Stimulated activated CD8-positive, alpha-beta memory T cell treated with anti-CD3 and anti-CD28 coated beads, Interleukin-15, amount 100 ng/mL, for 4 hours (primary cell): ENCODE results near the gene TRIM56.
"Not testable (repeated sequence)": the region's sequence is repeated elsewhere in the genome, so short reads cannot be mapped to it uniquely, and the experiment has no call there.

Experiments used
- DNase-seq, 2 donors: peaks; one replicate each; pipeline ENCODE4 v3.0.0-alpha.2; 2020; ENCODE audit warnings: low read depth in 2 of 2

The TRIM56 gene, protein sequence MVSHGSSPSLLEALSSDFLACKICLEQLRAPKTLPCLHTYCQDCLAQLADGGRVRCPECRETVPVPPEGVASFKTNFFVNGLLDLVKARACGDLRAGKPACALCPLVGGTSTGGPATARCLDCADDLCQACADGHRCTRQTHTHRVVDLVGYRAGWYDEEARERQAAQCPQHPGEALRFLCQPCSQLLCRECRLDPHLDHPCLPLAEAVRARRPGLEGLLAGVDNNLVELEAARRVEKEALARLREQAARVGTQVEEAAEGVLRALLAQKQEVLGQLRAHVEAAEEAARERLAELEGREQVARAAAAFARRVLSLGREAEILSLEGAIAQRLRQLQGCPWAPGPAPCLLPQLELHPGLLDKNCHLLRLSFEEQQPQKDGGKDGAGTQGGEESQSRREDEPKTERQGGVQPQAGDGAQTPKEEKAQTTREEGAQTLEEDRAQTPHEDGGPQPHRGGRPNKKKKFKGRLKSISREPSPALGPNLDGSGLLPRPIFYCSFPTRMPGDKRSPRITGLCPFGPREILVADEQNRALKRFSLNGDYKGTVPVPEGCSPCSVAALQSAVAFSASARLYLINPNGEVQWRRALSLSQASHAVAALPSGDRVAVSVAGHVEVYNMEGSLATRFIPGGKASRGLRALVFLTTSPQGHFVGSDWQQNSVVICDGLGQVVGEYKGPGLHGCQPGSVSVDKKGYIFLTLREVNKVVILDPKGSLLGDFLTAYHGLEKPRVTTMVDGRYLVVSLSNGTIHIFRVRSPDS

DNA sequence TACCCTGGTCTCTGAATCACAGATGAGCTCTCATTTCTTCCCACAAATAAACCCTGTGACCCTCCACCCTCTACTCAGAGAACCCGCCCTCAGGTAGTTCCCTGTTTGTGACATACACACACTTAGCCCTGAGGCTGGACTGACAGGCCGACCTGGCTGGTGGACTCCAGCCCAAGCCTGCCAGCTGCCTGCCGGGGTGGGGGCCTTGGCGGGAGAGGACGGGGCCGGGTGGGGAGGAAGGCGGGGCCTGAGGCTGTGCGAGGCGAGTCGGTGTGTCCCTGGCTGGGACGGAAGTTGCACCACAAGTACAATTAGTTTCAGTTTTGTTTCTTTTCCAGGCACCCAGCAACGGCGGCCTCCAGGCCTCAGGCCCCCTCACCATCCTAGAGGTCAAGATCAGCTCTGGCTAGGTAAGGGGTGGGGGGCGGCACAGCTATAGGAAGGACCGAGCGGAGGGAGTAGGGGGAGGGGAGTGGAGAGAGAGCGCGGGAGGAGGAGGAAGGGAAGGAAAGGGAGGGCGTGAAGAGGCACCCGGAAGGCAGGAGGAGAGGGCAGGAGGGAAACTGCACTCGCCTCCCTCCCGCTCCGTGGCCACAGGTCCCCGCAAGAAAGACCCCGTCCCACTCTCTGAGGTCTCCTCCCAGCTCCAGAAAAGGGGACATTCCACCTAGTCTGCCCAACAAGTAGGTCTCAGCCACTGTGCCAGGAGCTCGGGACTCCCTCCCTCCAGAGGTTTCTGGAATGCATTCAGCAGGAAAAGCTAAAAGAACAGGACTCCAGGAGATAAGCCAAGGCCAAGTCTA, at the start of gene TRIM56:
Gene TRIM56 (plus strand): TSS at position 320 of the 803 bp plus-strand sequence. CDS start 1,832 bp downstream, outside the sequence.
- DNase-seq, result peak; percentile 60 to 63

DNA sequence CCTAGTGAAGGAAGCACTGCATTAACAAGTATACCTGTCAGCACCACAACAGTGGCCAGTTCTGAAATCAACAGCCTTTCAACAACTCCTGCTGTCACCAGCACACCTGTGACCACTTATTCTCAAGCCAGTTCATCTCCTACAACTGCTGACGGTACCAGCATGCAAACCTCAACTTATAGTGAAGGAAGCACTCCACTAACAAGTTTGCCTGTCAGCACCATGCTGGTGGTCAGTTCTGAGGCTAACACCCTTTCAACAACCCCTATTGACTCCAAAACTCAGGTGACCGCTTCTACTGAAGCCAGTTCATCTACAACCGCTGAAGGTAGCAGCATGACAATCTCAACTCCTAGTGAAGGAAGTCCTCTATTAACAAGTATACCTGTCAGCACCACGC, 49.3 kb upstream of the TRIM56 start:
- no peak for DNase-seq

DNA sequence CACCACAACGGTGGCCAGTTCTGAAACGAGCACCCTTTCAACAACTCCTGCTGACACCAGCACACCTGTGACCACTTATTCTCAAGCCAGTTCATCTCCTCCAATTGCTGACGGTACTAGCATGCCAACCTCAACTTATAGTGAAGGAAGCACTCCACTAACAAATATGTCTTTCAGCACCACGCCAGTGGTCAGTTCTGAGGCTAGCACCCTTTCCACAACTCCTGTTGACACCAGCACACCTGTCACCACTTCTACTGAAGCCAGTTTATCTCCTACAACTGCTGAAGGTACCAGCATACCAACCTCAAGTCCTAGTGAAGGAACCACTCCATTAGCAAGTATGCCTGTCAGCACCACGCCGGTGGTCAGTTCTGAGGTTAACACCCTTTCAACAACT, 44.0 kb upstream of the TRIM56 start:
- not testable (repeated sequence) for DNase-seq

- DNase-seq, result no peak
Measured at GRCh38 chr7:101058355-101058754, 26.9 kb upstream of the TRIM56 start.

- no peak for DNase-seq
Measured at GRCh38 chr7:101059620-101059942, 25.7 kb upstream of the TRIM56 start.

DNA sequence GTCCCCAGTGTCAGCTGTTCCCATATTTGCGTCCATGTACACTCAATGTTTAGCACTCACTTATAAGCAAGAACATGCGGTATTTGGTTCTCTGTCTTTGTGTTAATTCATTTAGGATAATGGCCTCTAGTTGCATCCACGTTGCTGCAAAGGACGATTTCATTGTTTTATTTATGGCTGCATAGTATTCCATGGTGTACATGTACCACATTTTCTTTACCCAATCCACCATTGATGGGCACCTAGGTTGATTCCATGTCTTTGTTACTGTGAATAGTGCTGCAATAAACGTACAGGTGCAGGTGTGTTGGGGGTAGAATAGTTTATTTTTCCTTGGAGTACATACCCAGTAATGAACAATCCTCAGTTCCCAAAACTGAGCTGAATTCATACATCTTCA, 24.3 kb upstream of the TRIM56 start:
- DNase-seq, result no peak

DNA sequence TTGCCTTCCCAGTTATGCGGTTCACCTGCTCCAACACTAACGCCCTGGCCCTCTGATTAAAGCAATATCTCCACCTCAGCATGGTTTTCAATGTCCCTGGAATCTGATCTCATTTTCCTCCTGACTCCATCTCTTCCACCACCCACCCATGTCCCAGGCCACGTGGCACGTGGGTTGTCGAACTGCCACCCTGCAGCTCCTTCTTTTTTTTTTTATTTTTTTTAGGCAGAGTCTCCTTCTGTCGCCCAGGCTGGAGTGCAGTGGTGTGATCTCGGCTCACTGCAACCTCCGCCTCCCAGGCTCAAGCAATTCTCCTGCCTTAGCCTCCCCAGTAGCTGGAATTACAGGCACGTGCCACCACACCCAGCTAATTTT, 21.1 kb upstream of the TRIM56 start:
- DNase-seq, result not testable (repeated sequence)

DNA sequence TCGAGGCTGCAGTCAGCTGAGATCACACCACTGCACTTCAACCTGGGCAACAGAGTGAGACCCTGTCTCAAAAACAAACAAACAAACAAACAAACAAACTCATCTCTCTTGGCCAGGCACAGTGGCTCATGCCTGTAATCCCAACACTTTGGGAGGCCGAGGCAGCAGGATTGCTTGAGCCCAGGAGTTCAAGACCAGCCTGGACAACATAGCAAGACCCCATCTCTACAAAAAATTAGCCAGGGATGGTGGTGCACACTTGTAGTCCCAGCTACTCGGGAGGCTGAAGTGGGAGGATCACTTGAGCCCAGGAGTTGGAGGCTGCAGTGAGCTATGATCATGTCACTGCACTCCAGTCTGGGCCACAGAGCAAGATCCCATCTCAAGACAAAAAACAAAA, 20.1 kb upstream of the TRIM56 start:
- not testable (repeated sequence) for DNase-seq

- DNase-seq, result no peak
Measured at GRCh38 chr7:101066141-101066832, 19.0 kb upstream of the TRIM56 start.

DNA sequence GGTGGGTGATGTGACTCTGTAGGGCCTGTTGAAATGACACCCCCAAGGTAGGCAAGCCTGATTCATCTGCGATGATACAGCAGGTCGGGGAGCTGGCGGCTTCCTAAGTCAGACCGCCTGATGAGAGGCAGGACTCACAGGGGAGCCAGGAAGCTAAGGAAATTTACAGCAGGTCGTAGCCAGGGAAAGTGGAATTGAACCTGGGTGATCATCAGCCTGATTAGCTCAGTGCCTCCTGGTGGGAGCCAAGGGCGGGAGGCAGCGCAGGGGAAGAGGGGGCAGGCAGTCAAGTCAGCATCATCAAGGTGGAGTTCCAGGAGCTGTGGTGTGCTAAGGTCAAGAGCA, 18.5 kb upstream of the TRIM56 start:
- no peak for DNase-seq

DNA sequence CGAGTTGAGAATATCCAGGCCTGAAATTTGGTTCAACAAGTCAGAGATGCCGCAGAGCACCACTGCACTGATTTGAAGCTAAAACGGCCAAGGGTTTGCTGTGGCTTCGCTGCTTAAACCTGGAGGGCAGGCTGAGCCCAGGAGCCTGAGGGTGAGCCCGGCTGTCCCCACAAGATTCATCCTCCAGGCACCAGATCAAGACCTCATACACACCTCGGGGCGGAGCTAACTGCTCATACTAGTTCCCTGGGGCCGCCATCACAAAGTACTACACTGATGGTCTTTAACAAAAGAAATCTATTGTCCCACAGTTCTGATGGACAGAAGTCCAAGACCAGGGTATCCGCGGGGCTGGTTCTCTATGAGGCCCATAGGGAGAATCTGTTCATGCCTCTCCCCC, 16.9 kb upstream of the TRIM56 start:
- DNase-seq, result no peak

- not testable (repeated sequence) for DNase-seq
Measured at GRCh38 chr7:101071362-101072104, 13.7 kb upstream of the TRIM56 start.

GRCh38 chr7:101075646-101076045, 9.6 kb upstream of the TRIM56 start:
- DNase-seq, result no peak

DNA sequence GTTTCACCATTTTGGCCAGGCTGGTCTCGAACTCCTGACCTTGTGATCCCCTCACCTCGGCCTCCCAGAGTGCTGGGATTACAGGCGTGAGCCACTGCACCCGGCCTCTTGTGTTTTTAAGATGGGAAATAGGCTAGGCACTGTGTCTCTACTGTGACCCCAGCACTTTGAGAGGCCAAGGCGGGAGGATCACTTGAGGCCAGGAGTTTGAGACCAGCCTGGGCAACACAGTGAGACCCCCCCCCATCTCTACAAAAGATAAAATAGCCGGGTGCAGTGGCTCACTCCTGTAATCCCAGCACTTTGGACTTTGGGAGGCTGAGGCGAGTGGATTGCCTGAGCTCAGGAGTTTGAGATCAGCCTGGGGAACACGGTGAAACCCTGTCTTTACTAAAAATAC, 9.1 kb upstream of the TRIM56 start:
- DNase-seq, result not testable (repeated sequence)

- peak; percentile 54 to 73 for DNase-seq
Measured at GRCh38 chr7:101077303-101078086, 7.8 kb upstream of the TRIM56 start.

GRCh38 chr7:101081432-101081831, 3.8 kb upstream of the TRIM56 start:
- no peak for DNase-seq

DNA sequence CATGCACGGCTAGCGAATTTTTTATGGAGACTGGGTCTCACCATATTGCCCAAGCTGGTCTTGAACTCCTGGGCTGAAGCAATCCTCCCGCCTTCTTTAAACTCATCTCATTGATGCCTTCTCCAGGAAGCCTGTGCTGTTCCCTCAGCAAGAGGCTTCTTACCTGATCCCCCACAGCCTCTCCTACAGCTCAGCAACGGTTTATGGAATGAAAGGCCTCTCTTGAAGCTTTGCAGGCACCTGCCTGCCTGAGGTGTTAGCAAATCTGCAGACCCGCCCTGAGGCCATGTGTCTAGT, 468 bp upstream of the TRIM56 start:
- DNase-seq, result no peak

DNA sequence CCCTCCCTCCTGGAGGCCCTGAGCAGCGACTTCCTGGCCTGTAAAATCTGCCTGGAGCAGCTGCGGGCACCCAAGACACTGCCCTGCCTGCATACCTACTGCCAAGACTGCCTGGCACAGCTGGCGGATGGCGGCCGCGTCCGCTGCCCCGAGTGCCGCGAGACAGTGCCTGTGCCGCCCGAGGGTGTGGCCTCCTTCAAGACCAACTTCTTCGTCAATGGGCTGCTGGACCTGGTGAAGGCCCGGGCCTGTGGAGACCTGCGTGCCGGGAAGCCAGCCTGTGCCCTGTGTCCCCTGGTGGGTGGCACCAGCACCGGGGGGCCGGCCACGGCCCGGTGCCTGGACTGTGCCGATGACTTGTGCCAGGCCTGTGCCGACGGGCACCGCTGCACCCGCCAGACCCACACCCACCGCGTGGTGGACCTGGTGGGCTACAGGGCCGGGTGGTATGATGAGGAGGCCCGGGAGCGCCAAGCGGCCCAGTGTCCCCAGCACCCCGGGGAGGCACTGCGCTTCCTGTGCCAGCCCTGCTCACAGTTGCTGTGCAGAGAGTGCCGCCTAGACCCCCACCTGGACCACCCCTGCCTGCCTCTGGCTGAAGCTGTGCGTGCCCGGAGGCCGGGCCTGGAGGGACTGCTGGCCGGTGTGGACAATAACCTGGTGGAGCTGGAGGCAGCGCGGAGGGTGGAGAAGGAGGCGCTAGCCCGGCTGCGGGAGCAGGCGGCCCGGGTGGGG, 2.2 kb downstream of the TRIM56 start:
- no peak for DNase-seq

GRCh38 chr7:101088069-101088425, 2.8 kb downstream of the TRIM56 start:
- no peak for DNase-seq
